SJCRH30 (cell line): ENCODE measurements around the gene GBA2. TPM values are rescaled to one million over a fixed set of nuclear protein-coding genes. Genes with fewer than 3 reads are reported as not detected.
A peak's percentile ranks its signal among the peaks of the same experiment; 100 is the strongest.

Experiments used
- DNase-seq, 2 experiments: peaks; one replicate each; pipeline ENCODE4 v3.0.0-alpha.2; 2015 to 2020
- H3K27ac ChIP-seq: fragments of 250-450 bp; sonication (Bioruptor Pico); 2 replicates; pipeline ENCODE4 v1.5.1; 2020; ENCODE audit warnings: mild to moderate bottlenecking, moderate library complexity
- H3K27me3 ChIP-seq: fragments of 250-450 bp; sonication (Bioruptor Pico); 2 replicates; pipeline ENCODE4 v1.5.1; 2020; ENCODE audit warnings: mild to moderate bottlenecking, moderate library complexity
- H3K36me3 ChIP-seq: fragments of 250-450 bp; sonication (Bioruptor Pico); 2 replicates; pipeline ENCODE4 v1.5.1; 2020; ENCODE audit warnings: mild to moderate bottlenecking, moderate library complexity
- H3K4me1 ChIP-seq: fragments of 250-450 bp; sonication (Bioruptor Pico); 2 replicates; pipeline ENCODE4 v1.5.1; 2020; ENCODE audit warnings: mild to moderate bottlenecking, moderate library complexity
- H3K4me3 ChIP-seq: fragments of 250-450 bp; sonication (Bioruptor Pico); 2 replicates; pipeline ENCODE4 v1.5.1; 2020; ENCODE audit warnings: mild to moderate bottlenecking, moderate library complexity
- H3K9me3 ChIP-seq: fragments of 250-450 bp; sonication (Bioruptor Pico); replicated peaks from 2 replicates; pipeline ENCODE4 v1.5.1; 2020; ENCODE audit warnings: mild to moderate bottlenecking, moderate library complexity
- total RNA-seq: library from RNA; depleted of rRNA; stranded (reverse); fragments of >200 nt; shearing (Covaris generic); gene quantifications from 2 replicates; pipeline ENCODE4 v1.2.3, GENCODE V29; 2014; rRNA removed

The GBA2 gene
- total RNA-seq, 1 experiment from 2014 or later = 37.1 TPM

DNA sequence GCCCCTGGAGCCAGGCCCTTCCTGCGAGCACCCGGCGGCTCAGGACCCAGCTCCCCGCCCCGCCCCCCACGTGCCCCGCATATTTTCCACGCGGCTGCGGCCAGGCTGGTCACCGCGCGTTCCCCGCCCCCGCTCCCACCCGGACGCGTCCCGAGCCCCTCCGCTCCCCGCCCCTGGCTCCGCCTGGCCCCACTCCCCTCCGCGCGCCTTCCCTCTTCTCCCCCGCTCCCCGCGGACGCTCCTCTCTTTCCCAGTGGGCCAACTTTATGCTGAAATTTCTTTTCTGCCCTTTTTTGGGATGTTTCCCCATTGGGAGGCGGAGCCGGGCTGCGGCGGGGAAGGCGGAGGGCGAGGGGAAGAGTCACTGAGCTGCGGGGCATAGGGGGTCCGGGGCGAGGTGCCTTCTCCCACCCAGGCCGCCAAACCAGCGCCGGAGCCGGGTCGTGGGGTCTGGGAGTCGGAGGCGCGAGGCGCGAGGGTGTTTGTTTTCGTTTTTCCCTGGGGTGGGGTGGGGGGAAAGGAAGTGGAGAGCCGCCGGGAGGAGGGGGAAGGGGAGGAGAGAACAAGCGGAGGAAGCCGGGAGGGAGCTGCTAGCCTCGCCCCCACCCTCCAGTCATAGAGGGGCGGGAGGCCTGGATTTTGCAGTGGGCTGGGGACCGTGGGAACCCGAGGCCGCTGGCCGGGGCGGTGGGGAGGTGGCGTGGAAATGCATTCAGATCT is 58.3 kb downstream of the GBA2 start:
- peak overlapping the region; percentile 98 for H3K4me3 ChIP-seq
- peaks cover 13% of the 10 kb centered on the region for H3K4me1 ChIP-seq
- DNase-seq = peak; percentile 84 to 85
- peak overlapping the region; percentile 97 for H3K27ac ChIP-seq
- no peaks in the 10 kb centered on the region for H3K9me3 ChIP-seq
- peaks cover 18% of the 10 kb centered on the region for H3K36me3 ChIP-seq
- H3K27me3 ChIP-seq = no peaks in the 10 kb centered on the region

DNA sequence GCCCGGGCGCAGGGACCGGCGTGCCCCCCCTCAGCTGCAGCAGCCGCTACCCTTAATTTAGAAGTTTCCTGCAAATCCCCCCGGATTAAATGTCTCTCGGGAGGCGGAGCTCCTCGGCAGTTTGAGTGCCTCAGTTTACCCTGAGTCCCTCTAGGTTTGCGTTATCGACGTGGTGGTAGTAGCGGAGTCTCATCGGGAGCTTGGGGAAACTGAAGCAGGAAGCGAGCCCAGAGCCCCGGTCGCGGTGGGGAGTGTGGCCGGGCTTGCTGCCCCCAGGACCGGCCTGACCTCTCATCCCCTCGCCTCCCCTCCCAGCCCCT is 58.8 kb downstream of the GBA2 start:
- Histone ChIP-seq H3K27ac (peak overlapping the region; percentile 97), H3K36me3 (peaks cover 23% of the 10 kb centered on the region), H3K9me3 (no peaks in the 10 kb centered on the region), H3K27me3 (no peaks in the 10 kb centered on the region), H3K4me3 (peak overlapping the region; percentile 98), H3K4me1 (peaks cover 13% of the 10 kb centered on the region)
- DNase-seq = peak in 1 of 2 experiments; percentile 73

DNA sequence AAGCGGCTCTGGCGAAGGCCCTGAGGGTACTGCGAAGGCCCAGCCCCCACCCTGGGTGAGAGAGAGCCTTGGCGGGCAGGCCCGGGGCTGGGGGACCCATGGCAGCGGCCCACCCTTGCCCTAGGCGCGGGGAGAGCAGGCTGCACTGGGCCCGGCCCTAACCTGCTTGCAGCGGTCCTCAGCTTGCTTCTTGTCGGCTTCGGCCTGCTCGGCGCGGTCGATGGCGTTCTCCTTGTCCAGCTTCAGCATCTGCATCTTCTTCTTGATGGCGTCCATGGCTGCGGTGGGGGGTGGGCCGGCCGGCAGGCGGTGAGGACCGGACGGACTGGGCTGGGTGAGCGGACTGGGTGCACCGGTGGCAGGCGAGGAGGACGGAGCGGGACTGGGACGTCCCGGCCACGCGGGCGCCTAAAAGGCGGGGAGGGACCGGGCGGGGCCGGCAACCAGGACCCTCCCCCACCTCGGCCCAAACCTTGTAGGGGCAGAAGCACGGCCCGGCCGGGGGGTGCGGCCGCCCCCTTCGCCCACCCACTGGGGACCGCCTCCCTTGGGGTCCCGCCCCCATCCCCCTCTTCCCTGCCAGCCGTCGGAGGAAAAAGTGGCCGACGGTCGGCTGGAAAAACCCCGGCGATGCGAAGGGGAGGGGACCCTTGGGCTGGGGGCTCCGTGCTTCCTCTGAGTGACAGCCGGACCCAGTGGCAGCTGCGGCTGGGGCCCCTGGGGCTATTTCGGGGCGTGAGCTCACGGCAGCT is 59.3 kb downstream of the GBA2 start, which contains the start of gene TPM2:
TPM2 (minus strand) TSS at position 384 of the 752 bp plus-strand sequence; CDS start at position 276, 108 bp downstream.
- peak; percentile 95 for DNase-seq
- Histone ChIP-seq H3K36me3 (peaks cover 28% of the 10 kb centered on the region), H3K9me3 (no peaks in the 10 kb centered on the region)

DNA sequence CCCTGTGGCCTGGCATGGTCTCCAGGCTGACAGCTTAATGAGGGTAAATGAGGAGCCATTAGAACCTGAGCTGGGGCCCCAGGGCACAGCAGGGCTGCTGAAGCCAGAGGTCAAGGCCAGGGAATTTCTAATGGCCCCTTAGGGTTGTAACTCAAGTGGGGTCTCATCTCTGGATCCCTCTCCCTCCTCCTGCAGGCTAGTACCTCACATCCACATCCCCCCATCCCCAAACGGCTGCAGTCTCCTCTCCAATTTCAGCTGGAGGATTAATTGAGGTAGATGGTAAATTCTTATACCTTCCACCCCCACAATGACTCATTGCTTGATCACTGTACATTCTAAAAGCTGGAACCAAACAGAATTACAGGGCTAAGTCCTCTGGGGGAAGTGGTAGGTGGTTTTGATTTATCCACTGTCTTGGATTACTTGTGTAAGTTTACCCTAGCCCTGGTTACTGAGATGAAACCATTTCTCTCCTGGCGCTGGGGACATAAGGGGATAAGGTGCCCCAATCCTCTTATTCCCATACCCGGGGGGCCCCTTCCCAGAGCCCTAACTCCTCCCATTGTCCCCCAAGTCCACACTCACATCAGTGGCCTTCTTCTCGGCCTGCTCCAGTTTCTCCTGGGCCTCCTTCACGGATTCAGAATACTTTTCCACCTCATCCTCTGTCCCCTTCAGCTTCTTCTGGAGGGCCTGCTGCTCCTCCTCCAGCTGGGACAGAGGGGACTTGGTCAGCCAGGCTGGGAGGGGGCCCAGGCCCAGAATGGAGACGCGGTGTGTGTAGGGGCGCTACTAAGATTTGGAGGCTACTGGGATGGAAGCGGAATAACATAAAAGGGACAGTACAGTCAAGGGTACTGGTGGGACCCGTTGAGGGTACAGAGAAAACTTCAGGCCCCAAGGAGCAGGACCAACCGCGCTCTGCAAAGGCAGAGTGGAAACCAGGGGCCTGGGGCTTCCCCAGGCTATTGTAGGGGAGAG is 60.2 kb downstream of the GBA2 start:
- Histone ChIP-seq H3K36me3 (peaks cover 37% of the 10 kb centered on the region), H3K27me3 (no peaks in the 10 kb centered on the region), H3K4me1 (peaks cover 13% of the 10 kb centered on the region), H3K27ac (peak overlapping the region; percentile 97), H3K9me3 (no peaks in the 10 kb centered on the region), H3K4me3 (peak overlapping the region; percentile 98)
- DNase-seq = peak; percentile 33 to 59

More for the DNA sequence above, 59.3 kb downstream of the GBA2 start, which contains the start of gene TPM2:
- peaks cover 13% of the 10 kb centered on the region for H3K4me1 ChIP-seq
- H3K4me3 ChIP-seq = peak within 1 kb of the TSS; percentile 98
- H3K27me3 ChIP-seq = no peaks in the 10 kb centered on the region
- peak within 1 kb of the TSS; percentile 97 for H3K27ac ChIP-seq

DNA sequence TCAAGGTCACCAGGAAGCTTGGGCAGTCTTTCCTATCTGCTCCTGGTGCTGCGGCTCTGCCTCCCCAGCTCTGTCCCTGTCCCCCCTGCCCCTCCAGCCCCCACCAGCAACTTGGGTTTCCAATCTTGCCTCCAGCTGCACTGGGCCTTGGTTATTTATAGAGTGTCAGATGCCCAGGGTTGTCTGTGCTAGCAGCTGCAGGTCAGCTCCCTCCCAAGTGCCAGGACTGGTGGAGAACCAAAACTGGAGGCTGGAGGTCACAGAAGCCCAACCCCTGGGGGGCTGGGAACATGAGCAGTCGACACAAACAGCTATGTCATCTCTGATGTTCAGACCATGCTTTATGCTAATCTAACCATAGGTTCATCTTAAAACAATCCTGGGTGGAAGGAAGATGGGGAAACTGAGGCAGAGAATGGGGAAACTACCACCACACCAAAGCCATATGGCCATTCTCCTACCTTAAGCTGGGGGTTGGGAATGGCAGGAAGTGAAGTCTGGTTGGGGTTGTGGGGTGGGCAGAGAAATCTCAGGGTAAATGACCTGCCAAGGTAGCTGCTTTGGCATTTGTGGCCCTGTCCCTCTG is 61.0 kb downstream of the GBA2 start:
- H3K27me3 ChIP-seq = no peaks in the 10 kb centered on the region
- H3K4me1 ChIP-seq = peaks cover 13% of the 10 kb centered on the region
- H3K9me3 ChIP-seq = no peaks in the 10 kb centered on the region
- H3K27ac ChIP-seq = peak overlapping the region; percentile 97; the same call in 1 of the 2 replicates
- H3K4me3 ChIP-seq = peak overlapping the region; percentile 98
- H3K36me3 ChIP-seq = peaks cover 45% of the 10 kb centered on the region
- DNase-seq = no peak

DNA sequence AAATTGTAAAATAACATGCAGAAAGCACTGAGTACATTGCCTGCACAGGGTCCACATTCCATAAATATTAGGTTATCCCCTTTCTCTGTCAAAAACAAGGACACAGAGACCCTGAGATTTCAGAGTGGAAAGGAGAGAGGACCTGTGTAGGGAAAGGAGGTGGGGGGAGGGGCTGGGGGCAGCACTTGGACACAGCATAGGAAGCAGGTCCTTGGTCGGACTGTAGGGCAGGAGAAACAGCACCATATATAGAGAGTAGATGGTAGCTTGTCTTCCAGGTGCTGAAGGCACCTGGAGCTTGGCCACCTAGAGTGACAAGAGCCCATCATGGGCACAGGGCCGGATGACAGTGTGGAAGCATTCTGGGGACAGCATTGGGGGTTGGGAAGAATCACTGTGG is 61.7 kb downstream of the GBA2 start:
- Histone ChIP-seq H3K9me3 (no peaks in the 10 kb centered on the region), H3K4me3 (no peak overlapping the region), H3K27me3 (no peaks in the 10 kb centered on the region), H3K4me1 (peaks cover 13% of the 10 kb centered on the region), H3K36me3 (peaks cover 53% of the 10 kb centered on the region), H3K27ac (no peak overlapping the region)
- DNase-seq = no peak

Other genes with a start within 250 kb of the GBA2 start
- 9.2 and 10.1 TPM in 2 replicates for gene TESK1, start 144.0 kb downstream of the GBA2 start, total RNA-seq
- gene CD72, start 130.8 kb downstream of the GBA2 start, total RNA-seq = not detected in 2 replicates
- gene SIT1, start 98.3 kb downstream of the GBA2 start, total RNA-seq = 0.13 TPM in 1 of 2 replicates, not detected in the other
- 8,654 and 17,072 TPM in 2 replicates for gene RMRP, start 91.2 kb downstream of the GBA2 start, total RNA-seq
- gene CCDC107, start 90.9 kb downstream of the GBA2 start, total RNA-seq = 6.1 and 6.6 TPM in 2 replicates
- gene ARHGEF39, start 84.0 kb downstream of the GBA2 start, total RNA-seq = 10.5 and 11.9 TPM in 2 replicates
- 2.5 and 3.2 TPM in 2 replicates for gene CA9, start 75.3 kb downstream of the GBA2 start, total RNA-seq
- gene TPM2, start 59.3 kb downstream of the GBA2 start, total RNA-seq = 427 and 459 TPM in 2 replicates
- gene TLN1, start 17.0 kb downstream of the GBA2 start, total RNA-seq = 65.0 and 70.4 TPM in 2 replicates
- 21.1 and 21.6 TPM in 2 replicates for gene CREB3, start 16.6 kb downstream of the GBA2 start, total RNA-seq
- 14.6 and 16.3 TPM in 2 replicates for gene RGP1, start 59 bp upstream of the GBA2 start, total RNA-seq
- gene MSMP, start 5.0 kb upstream of the GBA2 start, total RNA-seq = not detected in 2 replicates
- 0.24 and 0.41 TPM in 2 replicates for gene NPR2, start 42.4 kb upstream of the GBA2 start, total RNA-seq
- gene SPAG8, start 63.0 kb upstream of the GBA2 start, total RNA-seq = 0.20 and 0.63 TPM in 2 replicates
- 21.3 and 28.2 TPM in 2 replicates for gene HINT2, start 65.8 kb upstream of the GBA2 start, total RNA-seq
- gene FAM221B, start 79.5 kb upstream of the GBA2 start, total RNA-seq = not detected in 2 replicates
- gene TMEM8B, start 80.0 kb upstream of the GBA2 start, total RNA-seq = 1.7 and 2.1 TPM in 2 replicates
- gene OR13J1, start 121.2 kb upstream of the GBA2 start, total RNA-seq = not detected in 2 replicates
- gene HRCT1, start 157.0 kb upstream of the GBA2 start, total RNA-seq = 0.48 TPM in 1 of 2 replicates, not detected in the other
- 0.12 and 0.18 TPM in 2 replicates for gene SPAAR, start 160.3 kb upstream of the GBA2 start, total RNA-seq
- gene OR2S2, start 208.9 kb upstream of the GBA2 start, total RNA-seq = not detected in 2 replicates